ENCODE measurements around the gene CSK. TPM values are rescaled to one million over a fixed set of nuclear protein-coding genes. Genes with fewer than 3 reads are reported as not detected.

Gene CSK
- total RNA-seq, 1 experiment from 2014 or later: 49.2 TPM

GRCh38 chr15:74749832-74750231 is 32.0 kb upstream of the CSK start:
- Histone ChIP-seq H3K14ac (ENCODE audit: insufficient read depth, low read length) (no peak overlapping the region; the same call in 1 of the 2 replicates), H3K79me1 (ENCODE audit: insufficient read depth, low read depth, low read length, poor library complexity, severe bottlenecking) (no peaks in the 10 kb centered on the region), H3K4me1 (ENCODE audit: insufficient read depth, low read length) (no peaks in the 10 kb centered on the region), H3K23ac (ENCODE audit: insufficient read length, low read depth, low read length) (no peak overlapping the region), H2BK15ac (ENCODE audit: low read depth, low read length) (no peak overlapping the region), H3K4ac (ENCODE audit: low read depth, low read length) (no peak overlapping the region), H2AK5ac (ENCODE audit: insufficient read length, low read length) (no peak overlapping the region), H4K8ac (replicated peaks; ENCODE audit: insufficient read length, low read depth, low read length) (no peak overlapping the region), H3K4me2 (ENCODE audit: insufficient read depth, insufficient read length, low read length) (no peak overlapping the region), H3K27ac (ENCODE audit: insufficient read length, low read depth, low read length) (no peak overlapping the region), H3K9ac (ENCODE audit: extremely low read depth, insufficient read length, low read length) (no peak overlapping the region), H3K27me3 (ENCODE audit: insufficient read depth, low read length) (no peaks in the 10 kb centered on the region; the same call in 1 of the 2 replicates), H2BK20ac (ENCODE audit: low read depth, low read length, poor library complexity, severe bottlenecking) (no peak overlapping the region), H2BK120ac (ENCODE audit: low read depth, low read length, poor library complexity, severe bottlenecking) (no peak overlapping the region), H2BK5ac (ENCODE audit: insufficient read length, low read length) (no peak overlapping the region), H4K91ac (ENCODE audit: insufficient read length, low read depth, low read length) (no peak overlapping the region), H3T11ph (ENCODE audit: low read length) (no peak overlapping the region), H3K56ac (ENCODE audit: insufficient read length, low read depth, low read length) (no peak overlapping the region), H3K23me2 (ENCODE audit: insufficient read length, low read depth, low read length, poor library complexity, severe bottlenecking) (no peaks in the 10 kb centered on the region), H3K18ac (ENCODE audit: insufficient read length, low read depth, low read length) (no peak overlapping the region), H3K9me3 (ENCODE audit: control insufficient read depth, low read depth, low read length) (no peaks in the 10 kb centered on the region), H3K79me2 (ENCODE audit: insufficient read depth, low read length) (no peaks in the 10 kb centered on the region), H2AFZ (ENCODE audit: low read length) (no peak overlapping the region), H2BK12ac (ENCODE audit: insufficient read length, low read depth, low read length) (no peak overlapping the region), H4K20me1 (ENCODE audit: control insufficient read depth, insufficient read depth, insufficient read length) (no peaks in the 10 kb centered on the region), H4K5ac (ENCODE audit: insufficient read length, low read depth, low read length) (no peak overlapping the region)
- Mint-ChIP-seq H3K36me3 (ENCODE audit: insufficient read depth in 1 of 3, low read depth in 3 of 3) (no peaks in the 10 kb centered on the region), H3K27me3 (ENCODE audit: low read depth) (peaks cover 40% of the 10 kb centered on the region), H3K4me1 (peaks cover 10 to 22% of the 10 kb centered on the region in 2 experiments), H3K9me3 (no peaks in the 10 kb centered on the region), H3K27ac (no peak overlapping the region), H3K4me3 (no peak overlapping the region)
- no peak for DNase-seq
- no peak for TF ChIP-seq CTCF (conservative IDR thresholded peaks at IDR 0.05)
- no CpG with 5 or more reads among the region's 20 CpGs for WGBS (ENCODE audit: extremely low coverage, insufficient read length, low lambda C conversion rate)

All from H9 (cell line).